ENCODE results near the gene HSPG2. TPM values are rescaled to one million over a fixed set of nuclear protein-coding genes. Genes with fewer than 3 reads are reported as not detected.
A peak's percentile ranks its signal among the peaks of the same experiment; 100 is the strongest.

Gene HSPG2
- total and polyA plus RNA-seq, 7 experiments from 2014 or later = 1.0 to 20.8 (median 9.4) TPM

DNA sequence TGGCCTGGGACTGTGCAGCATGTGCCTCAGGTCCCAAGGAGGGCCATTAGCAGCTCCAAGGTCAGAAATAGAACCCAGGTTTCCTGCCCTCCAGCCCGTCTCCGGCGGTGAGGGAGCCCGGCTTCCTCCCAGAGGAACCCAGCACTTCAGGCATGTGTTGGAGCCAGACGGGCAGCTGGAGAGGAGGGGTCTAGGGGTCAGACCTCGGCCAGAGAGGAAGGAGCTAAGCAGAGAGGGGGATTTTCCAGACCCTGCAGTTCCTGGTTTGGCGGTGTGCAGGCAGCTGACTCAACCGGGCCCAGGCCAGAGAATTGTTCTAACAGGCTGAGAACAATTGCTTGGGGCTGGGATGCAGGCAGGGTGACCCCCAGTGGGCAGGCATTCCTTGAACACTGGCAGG is 37.1 kb downstream of the HSPG2 start:
- DNase-seq (no peak), ATAC-seq (no peak)
- peaks cover 0 to 4% of the 10 kb centered on the region in 2 donors for H3K4me1 ChIP-seq (ENCODE audit: control insufficient read depth in 2 of 2, insufficient read depth in 2 of 2, low read length in 2 of 2)
- no peaks in the 10 kb centered on the region for H3K36me3 ChIP-seq (ENCODE audit: control insufficient read depth in 2 of 3, insufficient read depth in 3 of 3, low read length in 3 of 3)
- intact Hi-C loops (cut with micrococcal nuclease) = no loop called here
- H3K27ac ChIP-seq (ENCODE audit: low read depth, low read length) = no peak overlapping the region
- ChIA-PET CTCF (no interaction called here), POLR2A (no interaction called here)
- no peak overlapping the region for H3K4me3 ChIP-seq (ENCODE audit: low read length)
- Mint-ChIP-seq H3K27ac (no peak overlapping the region), H3K36me3 (no peaks in the 10 kb centered on the region), H3K4me3 (no peak overlapping the region), H3K27me3 (no peaks in the 10 kb centered on the region), H3K9me3 (no peaks in the 10 kb centered on the region), H3K4me1 (peaks cover 0 to 9% (median 1%) of the 10 kb centered on the region in 7 donors)
- H3K27me3 ChIP-seq (ENCODE audit: control insufficient read depth in 2 of 2, insufficient read depth in 2 of 2, low read length in 2 of 2) = no peaks in the 10 kb centered on the region
- H3K9me3 ChIP-seq (ENCODE audit: control insufficient read depth in 2 of 3, low read length in 3 of 3) = no peaks in the 10 kb centered on the region

DNA sequence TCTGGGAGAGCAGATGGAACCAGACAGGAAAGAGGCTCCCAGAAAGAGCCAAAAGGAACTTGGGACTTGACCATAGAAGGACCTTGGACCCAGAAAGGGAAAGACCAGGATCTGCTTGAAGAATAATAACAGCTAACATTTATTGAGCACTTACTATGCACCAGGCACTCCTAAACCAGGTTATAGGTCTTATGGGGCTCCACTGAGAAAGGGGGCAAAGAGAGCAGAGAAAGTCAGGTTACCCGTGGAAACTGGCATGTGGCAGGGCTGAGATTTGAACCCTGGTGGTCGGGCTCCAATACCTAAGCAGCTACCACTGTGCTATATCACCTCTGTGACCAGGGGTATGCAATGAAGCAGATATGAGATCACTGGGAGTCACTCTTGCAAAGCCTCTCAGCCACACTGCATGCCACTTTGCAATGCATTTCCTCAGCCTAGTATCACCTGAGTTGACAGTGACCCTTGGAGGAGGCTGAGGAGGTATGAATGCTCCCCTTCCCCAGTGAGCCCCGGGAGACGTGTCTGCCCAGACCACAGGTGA is 37.8 kb downstream of the HSPG2 start:
- ATAC-seq (no peak), DNase-seq (no peak)
- ChIA-PET CTCF (no interaction called here), POLR2A (no interaction called here)
- H3K27me3 ChIP-seq (ENCODE audit: control insufficient read depth in 2 of 2, insufficient read depth in 2 of 2, low read length in 2 of 2) = no peaks in the 10 kb centered on the region
- H3K27ac ChIP-seq (ENCODE audit: low read depth, low read length) = no peak overlapping the region
- no peaks in the 10 kb centered on the region for H3K27me3 Mint-ChIP-seq
- H3K36me3 ChIP-seq (ENCODE audit: control insufficient read depth in 2 of 3, insufficient read depth in 3 of 3, low read length in 3 of 3) = no peaks in the 10 kb centered on the region
- no peaks in the 10 kb centered on the region for H3K9me3 Mint-ChIP-seq
- no peak overlapping the region for H3K27ac Mint-ChIP-seq
- no peak overlapping the region for H3K4me3 Mint-ChIP-seq
- intact Hi-C loops (cut with micrococcal nuclease) = no loop called here
- peaks cover 0 to 4% of the 10 kb centered on the region in 2 donors for H3K4me1 ChIP-seq (ENCODE audit: control insufficient read depth in 2 of 2, insufficient read depth in 2 of 2, low read length in 2 of 2)
- H3K4me3 ChIP-seq (ENCODE audit: low read length) = no peak overlapping the region
- H3K36me3 Mint-ChIP-seq = no peaks in the 10 kb centered on the region
- no peaks in the 10 kb centered on the region for H3K9me3 ChIP-seq (ENCODE audit: control insufficient read depth in 2 of 3, low read length in 3 of 3)
- peaks cover 0 to 9% (median 0%) of the 10 kb centered on the region in 7 donors for H3K4me1 Mint-ChIP-seq

DNA sequence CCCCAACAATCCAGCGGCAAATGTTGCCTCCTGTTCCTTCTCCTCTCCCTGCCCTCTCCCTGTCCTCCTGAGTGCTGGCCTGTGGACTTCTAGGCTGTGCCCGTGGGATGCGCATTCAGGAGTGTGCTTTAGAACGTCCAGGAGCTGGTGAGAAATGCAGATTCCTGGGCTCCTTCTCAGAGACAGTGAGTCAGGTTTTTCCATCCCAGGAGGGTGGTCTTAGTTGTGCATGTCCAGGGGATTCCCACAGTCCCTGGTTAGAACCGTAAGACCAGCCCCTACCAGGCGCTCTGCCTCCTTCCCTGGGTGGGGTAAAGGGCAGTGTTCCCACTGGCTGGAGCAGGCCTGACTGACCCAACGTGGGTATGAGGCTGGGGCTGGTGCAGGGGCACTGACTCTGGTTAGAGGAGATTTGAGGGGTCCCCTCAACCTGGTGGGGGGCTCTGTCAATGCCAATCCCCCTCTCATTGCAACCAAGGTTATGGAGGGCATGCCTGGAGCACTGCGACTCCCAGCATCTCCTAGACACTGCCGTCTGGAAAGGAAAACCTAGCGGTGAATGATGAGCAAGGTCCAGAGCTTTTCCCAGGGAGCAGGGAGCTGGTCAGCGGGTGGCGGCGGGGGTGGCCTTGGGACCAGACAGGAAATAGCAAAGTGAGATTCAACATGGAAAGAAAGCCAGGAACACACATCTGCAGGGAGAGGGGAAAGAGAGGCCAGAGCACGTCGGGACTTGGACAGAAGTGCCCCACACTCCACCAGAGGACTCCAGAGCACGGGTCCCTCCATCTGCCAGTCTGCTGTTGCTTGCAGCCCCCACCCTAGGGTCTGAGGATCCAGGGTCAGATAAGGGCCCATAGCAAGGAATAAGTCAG is 38.5 kb downstream of the HSPG2 start:
- no peaks in the 10 kb centered on the region for H3K9me3 ChIP-seq (ENCODE audit: control insufficient read depth in 2 of 3, low read length in 3 of 3)
- Mint-ChIP-seq H3K9me3 (no peaks in the 10 kb centered on the region), H3K4me3 (peak overlapping the region in 1 of 10 donors; percentile 10), H3K36me3 (no peaks in the 10 kb centered on the region), H3K27ac (no peak overlapping the region), H3K27me3 (no peaks in the 10 kb centered on the region), H3K4me1 (peaks cover 0 to 9% (median 0%) of the 10 kb centered on the region in 7 donors)
- DNase-seq = no peak
- H3K4me1 ChIP-seq (ENCODE audit: control insufficient read depth in 2 of 2, insufficient read depth in 2 of 2, low read length in 2 of 2) = peaks cover 0 to 4% of the 10 kb centered on the region in 2 donors
- no peak for ATAC-seq
- POLR2A ChIA-PET = no interaction called here
- no peak overlapping the region for H3K27ac ChIP-seq (ENCODE audit: low read depth, low read length)
- CTCF ChIA-PET = no interaction called here
- no peaks in the 10 kb centered on the region for H3K36me3 ChIP-seq (ENCODE audit: control insufficient read depth in 2 of 3, insufficient read depth in 3 of 3, low read length in 3 of 3)
- intact Hi-C loops (cut with micrococcal nuclease) = no loop called here
- H3K27me3 ChIP-seq (ENCODE audit: control insufficient read depth in 2 of 2, insufficient read depth in 2 of 2, low read length in 2 of 2) = no peaks in the 10 kb centered on the region
- H3K4me3 ChIP-seq (ENCODE audit: low read length) = no peak overlapping the region

DNA sequence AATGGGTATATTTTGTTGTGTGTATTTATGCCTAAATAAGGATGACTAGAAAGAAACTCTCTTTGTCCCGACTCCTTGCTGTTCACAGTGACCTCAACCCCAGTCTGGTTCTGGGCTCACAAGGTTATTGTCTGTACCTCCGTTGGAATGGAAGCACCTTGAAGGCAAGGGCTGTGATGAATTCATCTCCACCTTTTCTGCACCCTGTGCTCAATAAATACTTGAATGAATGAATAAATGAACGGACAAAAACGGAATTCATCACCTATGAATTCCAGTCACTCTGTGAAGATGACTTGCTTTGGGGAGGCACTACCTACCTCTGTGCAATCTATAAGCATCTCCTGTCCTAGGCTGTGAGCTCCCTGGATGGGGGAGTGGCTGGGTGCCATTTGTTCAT is 39.3 kb downstream of the HSPG2 start:
- H3K4me3 Mint-ChIP-seq = no peak overlapping the region

GRCh38 chr1:21896652-21897532 is 40.2 kb downstream of the HSPG2 start:
- peaks cover 0 to 4% (median 0%) of the 10 kb centered on the region in 7 donors for H3K4me1 Mint-ChIP-seq
- ATAC-seq = no peak
- Histone ChIP-seq H3K36me3 (ENCODE audit: control insufficient read depth in 2 of 3, insufficient read depth in 3 of 3, low read length in 3 of 3) (no peaks in the 10 kb centered on the region), H3K4me3 (ENCODE audit: low read length) (no peak overlapping the region), H3K27ac (ENCODE audit: low read depth, low read length) (no peak overlapping the region), H3K9me3 (ENCODE audit: control insufficient read depth in 2 of 3, low read length in 3 of 3) (no peaks in the 10 kb centered on the region), H3K4me1 (ENCODE audit: control insufficient read depth in 2 of 2, insufficient read depth in 2 of 2, low read length in 2 of 2) (peaks cover 0 to under 1% of the 10 kb centered on the region in 2 donors), H3K27me3 (ENCODE audit: control insufficient read depth in 2 of 2, insufficient read depth in 2 of 2, low read length in 2 of 2) (no peaks in the 10 kb centered on the region)
- POLR2A ChIA-PET = no interaction called here
- intact Hi-C loops (cut with micrococcal nuclease) = no loop called here
- H3K36me3 Mint-ChIP-seq = no peaks in the 10 kb centered on the region
- H3K27me3 Mint-ChIP-seq = no peaks in the 10 kb centered on the region
- no peaks in the 10 kb centered on the region for H3K9me3 Mint-ChIP-seq
- H3K4me3 Mint-ChIP-seq = no peak overlapping the region
- no peak for DNase-seq
- CTCF ChIA-PET = no interaction called here
- peak overlapping the region in 1 of 9 donors; percentile 69 for H3K27ac Mint-ChIP-seq

More for the DNA sequence above, 39.3 kb downstream of the HSPG2 start:
- no peaks in the 10 kb centered on the region for H3K9me3 Mint-ChIP-seq
- H3K27ac Mint-ChIP-seq = peak overlapping the region in 1 of 9 donors; percentile 69
- no peak overlapping the region for H3K27ac ChIP-seq (ENCODE audit: low read depth, low read length)
- H3K4me1 Mint-ChIP-seq = peaks cover 0 to 9% (median 0%) of the 10 kb centered on the region in 7 donors
- CTCF ChIA-PET = no interaction called here
- POLR2A ChIA-PET = no interaction called here
- no peaks in the 10 kb centered on the region for H3K36me3 ChIP-seq (ENCODE audit: control insufficient read depth in 2 of 3, insufficient read depth in 3 of 3, low read length in 3 of 3)
- no peaks in the 10 kb centered on the region for H3K27me3 ChIP-seq (ENCODE audit: control insufficient read depth in 2 of 2, insufficient read depth in 2 of 2, low read length in 2 of 2)
- intact Hi-C loops (cut with micrococcal nuclease) = no loop called here
- ATAC-seq (no peak), DNase-seq (no peak)
- no peaks in the 10 kb centered on the region for H3K27me3 Mint-ChIP-seq
- H3K9me3 ChIP-seq (ENCODE audit: control insufficient read depth in 2 of 3, low read length in 3 of 3) = no peaks in the 10 kb centered on the region
- H3K36me3 Mint-ChIP-seq = no peaks in the 10 kb centered on the region
- no peak overlapping the region for H3K4me3 ChIP-seq (ENCODE audit: low read length)
- H3K4me1 ChIP-seq (ENCODE audit: control insufficient read depth in 2 of 2, insufficient read depth in 2 of 2, low read length in 2 of 2) = peaks cover 0 to 4% of the 10 kb centered on the region in 2 donors

- ChIA-PET CTCF (no interaction called here), POLR2A (no interaction called here)
- no peak for DNase-seq
- intact Hi-C loops (cut with micrococcal nuclease) = no loop called here
- ATAC-seq = no peak
- peaks cover 0 to 4% (median 0%) of the 10 kb centered on the region in 7 donors for H3K4me1 Mint-ChIP-seq
- no peak overlapping the region for H3K27ac Mint-ChIP-seq
- no peaks in the 10 kb centered on the region for H3K36me3 Mint-ChIP-seq
- Histone ChIP-seq H3K27me3 (ENCODE audit: control insufficient read depth in 2 of 2, insufficient read depth in 2 of 2, low read length in 2 of 2) (no peaks in the 10 kb centered on the region), H3K4me1 (ENCODE audit: control insufficient read depth in 2 of 2, insufficient read depth in 2 of 2, low read length in 2 of 2) (no peaks in the 10 kb centered on the region), H3K9me3 (ENCODE audit: control insufficient read depth in 2 of 3, low read length in 3 of 3) (no peaks in the 10 kb centered on the region), H3K4me3 (ENCODE audit: low read length) (no peak overlapping the region), H3K36me3 (ENCODE audit: control insufficient read depth in 2 of 3, insufficient read depth in 3 of 3, low read length in 3 of 3) (no peaks in the 10 kb centered on the region), H3K27ac (ENCODE audit: low read depth, low read length) (no peak overlapping the region)
- no peaks in the 10 kb centered on the region for H3K9me3 Mint-ChIP-seq
- H3K27me3 Mint-ChIP-seq = no peaks in the 10 kb centered on the region
- no peak overlapping the region for H3K4me3 Mint-ChIP-seq
These were observed 41.1 kb downstream of the HSPG2 start for GRCh38 chr1:21896026-21896425.

Data from naive thymus-derived CD4-positive, alpha-beta T cell (primary cell).